K562 (cell line): ENCODE results near the gene DYNC1I2. TPM values are rescaled to one million over a fixed set of nuclear protein-coding genes. Genes with fewer than 3 reads are reported as not detected.

Experiments
- ATAC-seq: fragments of 200-7000 bp; cut with Tn5 transposase; 3 replicates; pipeline ENCODE4 v1.9.1; 2020; ENCODE audit warnings: moderate library complexity
- BruUV-seq: library from RNA; stranded (reverse); fragments of 400-500 nt; replicated peaks from 2 replicates; lab custom pipeline; 2021; lab: Mats Ljungman, UMichigan
- CTCF ChIA-PET: fragments of 300-600 bp; formaldehyde crosslinking; extraction: SDS; loops from one replicate; lab custom pipeline; 2021; ENCODE audit warnings: low intra/inter-chr PET ratio; lab: Yijun Ruan, JAX
- POLR2A ChIA-PET: fragments of 300-600, 350-650 bp; sonication (Branson Sonifier 250); formaldehyde crosslinking; extraction: SDS; loops from one replicate; lab custom pipeline; 2021; ENCODE audit warnings: antibody characterized with exemption, inconsistent platforms; lab: Yijun Ruan, JAX
- DNase-seq, 4 experiments: peaks; one replicate each; pipeline versions ENCODE4 v3.0.0 to v3.0.0-alpha.2; 2011 to 2018; ENCODE audit warnings: low spot score in 3 of 4, mixed read lengths in 3 of 4; ENCODE audit errors: extremely low read depth in 1 of 4
- FAIRE-seq: peaks from 2 replicates; lab custom pipeline; 2011; peaks lifted over from hg19 to GRCh38; lab: Jason Lieb, UNC
- H2AFZ ChIP-seq: 2 replicates; pipeline ENCODE4 v1.6.0; 2011; ENCODE audit warnings: low read depth, low read length, control low read depth, inconsistent platforms
- H3K27ac ChIP-seq: fragments of 200-600 bp; 3 replicates; pipeline ENCODE4 v1.8.0; 2011; ENCODE audit warnings: low read depth, mild to moderate bottlenecking, control low read depth, inconsistent platforms, low read length, moderate library complexity, mixed read lengths; ENCODE audit errors: extremely low read depth
- H3K27me3 ChIP-seq, 2 experiments: fragments of 300-600 bp in 1 of 2; 2 replicates in 1 of 2; 3 replicates in 1 of 2; pipeline versions ENCODE4 v1.6.0 to v1.8.0; 2011; ENCODE audit warnings: inconsistent platforms in 2 of 2, low read length in 2 of 2, mild to moderate bottlenecking in 1 of 2, mixed read lengths in 1 of 2, moderate library complexity in 1 of 2; ENCODE audit not compliant: control insufficient read depth in 2 of 2, insufficient read depth in 2 of 2
- H3K36me3 ChIP-seq: fragments of 300-600 bp; 3 replicates; pipeline ENCODE4 v1.8.0; 2011; ENCODE audit warnings: mild to moderate bottlenecking, low read length, inconsistent platforms; ENCODE audit not compliant: control insufficient read depth, insufficient read depth
- H3K4me1 ChIP-seq, 2 experiments: fragments of 200-600 bp in 1 of 2; replicated peaks in 1 of 2; 2 replicates in 1 of 2; 3 replicates in 1 of 2; pipeline versions ENCODE4 v1.5.1 to v1.8.0; 2011; ENCODE audit warnings: inconsistent platforms in 2 of 2, low read length in 2 of 2, mild to moderate bottlenecking in 1 of 2, mixed read lengths in 1 of 2, moderate library complexity in 1 of 2; ENCODE audit not compliant: control insufficient read depth in 2 of 2, insufficient read depth in 2 of 2
- H3K4me2 ChIP-seq: 2 replicates; pipeline ENCODE4 v1.6.1; 2011; ENCODE audit warnings: low read length, control low read depth, inconsistent platforms, mixed read lengths; ENCODE audit not compliant: insufficient read depth
- H3K4me3 ChIP-seq: fragments of 200-600 bp; sonication (generic), shearing (Covaris generic); 2 replicates; pipeline ENCODE4 v1.5.1; 2016; ENCODE audit warnings: control low read depth, inconsistent platforms
- H3K79me2 ChIP-seq: fragments of 200-600 bp; 3 replicates; pipeline ENCODE4 v1.8.0; 2011; ENCODE audit warnings: low read length, inconsistent platforms; ENCODE audit not compliant: control insufficient read depth, insufficient read depth
- H3K9ac ChIP-seq, 2 experiments: 2 replicates each; pipeline versions ENCODE4 v1.6.0 to v1.6.1; 2011; ENCODE audit warnings: low read depth in 2 of 2, low read length in 2 of 2, control low read depth in 1 of 2, inconsistent platforms in 1 of 2, mild to moderate bottlenecking in 1 of 2, mixed read lengths in 1 of 2; ENCODE audit not compliant: insufficient read depth in 1 of 2
- H3K9me1 ChIP-seq: one replicate; pipeline ENCODE4 v1.6.0; 2011; ENCODE audit warnings: inconsistent platforms, mild to moderate bottlenecking, low read length, moderate library complexity; ENCODE audit not compliant: control insufficient read depth, insufficient read depth
- H3K9me3 ChIP-seq: replicated peaks from 2 replicates; pipeline ENCODE4 v1.5.1; 2011; ENCODE audit warnings: low read depth, low read length, inconsistent platforms; ENCODE audit not compliant: control insufficient read depth, insufficient read depth
- H4K20me1 ChIP-seq: replicated peaks from 2 replicates; pipeline ENCODE4 v1.6.1; 2011; ENCODE audit warnings: low read length, inconsistent platforms, mixed read lengths; ENCODE audit not compliant: control insufficient read depth, insufficient read depth
- MED1 ChIP-seq: sonication (generic); formaldehyde crosslinking; IDR thresholded peaks from 2 replicates; pipeline ENCODE4 v1.8.1; 2023; ENCODE audit warnings: missing genetic modification reagents, borderline replicate concordance
- RBFOX2 ChIP-seq: fragments of 200-400 bp; formaldehyde crosslinking; IDR thresholded peaks from 2 replicates; pipeline ENCODE4 v1.6.1; 2017; ENCODE audit warnings: low read depth, mild to moderate bottlenecking, low read length, moderate library complexity
- ZNF23 ChIP-seq: fragments of 250-450 bp; sonication (Bioruptor Pico); IDR thresholded peaks from 2 replicates; pipeline ENCODE4 v1.4.0; 2020; ENCODE audit warnings: mild to moderate bottlenecking
- ZNF512 ChIP-seq: IDR thresholded peaks from 2 replicates; pipeline ENCODE4 v1.6.1; 2016; ENCODE audit warnings: missing genetic modification characterization, missing compliant biosample characterization
- ZNF695 ChIP-seq: fragments of 450-650 bp; formaldehyde crosslinking; IDR thresholded peaks from 2 replicates; pipeline ENCODE4 v1.4.0; 2020; ENCODE audit warnings: mild to moderate bottlenecking, moderate library complexity
- WGBS: fragments of 100-300 bp; shearing (Covaris generic); methylation state at CpG from one replicate; pipeline ENCODE4 v1.1.6; 2016; ENCODE audit warnings: low coverage, mixed read lengths; ENCODE audit not compliant: insufficient coverage; ENCODE audit errors: missing lambda C conversion rate; 5-methylcytosine and 5-hydroxymethylcytosine counted together
- in situ Hi-C: fragments of 300-500 bp; cut with MboI; formaldehyde crosslinking; loops from 4 replicates; pipeline ENCODE4 v1.15.0; 2018; ENCODE audit warnings: inconsistent platforms, mixed read lengths
- intact Hi-C: fragments of 100-400 bp; cut with micrococcal nuclease; formaldehyde crosslinking; loops from 2 replicates; pipeline ENCODE4 v1.14.2; 2022
- polyA plus RNA-seq, 8 experiments: library from polyadenylated mRNA; depleted of rRNA in 4 of 8; stranded (reverse) in 5 of 8; unstranded in 3 of 8; fragments of >200 nt; fragmentation: Nextera tagmentation in 2 of 8; fragmentation: Illumina TruSeq in 1 of 8; extraction: Ambion mirVana in 2 of 8; extraction: Trizol in 1 of 8; gene quantifications; 2 replicates each; pipeline versions ENCODE4 v1.2.1 to v1.2.3, GENCODE V29; 2011 to 2014; ENCODE audit warnings: inconsistent platforms in 1 of 8, missing spikeins in 1 of 8
- total RNA-seq, 7 experiments: library from RNA; depleted of rRNA in 6 of 7; stranded (reverse); fragments of >200 nt in 6 of 7; fragmentation: Illumina TruSeq in 2 of 7; extraction: Trizol in 2 of 7; gene quantifications; 2 replicates each; pipeline versions ENCODE4 v1.2.1 to v1.2.3, GENCODE V29; 2011 to 2021; ENCODE audit warnings: low replicate concordance in 1 of 7

DYNC1I2 gene
- total and polyA plus RNA-seq, 9 of the 15 experiments (the other 6 are each of a cell fraction or from before 2014, with no cell fraction given): 59.1 to 204 (median 100) TPM

- H3K9me1 ChIP-seq: peaks cover 2% of the 10 kb centered on the region
- H3K9ac ChIP-seq: no peak overlapping the region
- H2AFZ ChIP-seq: no peak overlapping the region
- WGBS: 74% methylated on average over 3 of the region's 3 CpGs
- H3K27ac ChIP-seq: no peak overlapping the region
- H3K4me3 ChIP-seq: no peak overlapping the region
- H4K20me1 ChIP-seq: no peaks in the 10 kb centered on the region
- H3K79me2 ChIP-seq: no peaks in the 10 kb centered on the region
- H3K9me3 ChIP-seq: no peaks in the 10 kb centered on the region
- in situ Hi-C loops: no loop called here
- H3K4me1 ChIP-seq: peaks cover 0 to 2% of the 10 kb centered on the region in 2 experiments; a peak in 3 of 5 replicates
- CTCF ChIA-PET: no interaction called here
- TF ChIP-seq MED1 (CRISPR knock-in tag): no peak
- no peak for TF ChIP-seq ZNF695 (CRISPR knock-in tag)
- no peak for TF ChIP-seq ZNF512 (tag)
- no peak for TF ChIP-seq ZNF23 (CRISPR knock-in tag)
- no peak for TF ChIP-seq RBFOX2
- DNase-seq (no peak), ATAC-seq (no peak), FAIRE-seq (no peak)
- BruUV-seq: no TSS peak
- POLR2A ChIA-PET: interaction anchor here (1.5 kb wide), 1 partner anchor 11 kb away, joined by 3 read pairs; no protein-coding TSS in a partner anchor
- H3K4me2 ChIP-seq: no peak overlapping the region
- intact Hi-C loops: loop anchor here (10.0 kb wide), 1 partner anchor 196 kb away; the partner anchor contains the start of gene HAT1
- peaks cover 67% of the 10 kb centered on the region for H3K36me3 ChIP-seq
- no peaks in the 10 kb centered on the region for H3K27me3 ChIP-seq
Observed at GRCh38 chr2:171728989-171729951, 42.0 kb downstream of the DYNC1I2 start.
